Measurements from ENCODE around the gene NOTCH4.

DNA sequence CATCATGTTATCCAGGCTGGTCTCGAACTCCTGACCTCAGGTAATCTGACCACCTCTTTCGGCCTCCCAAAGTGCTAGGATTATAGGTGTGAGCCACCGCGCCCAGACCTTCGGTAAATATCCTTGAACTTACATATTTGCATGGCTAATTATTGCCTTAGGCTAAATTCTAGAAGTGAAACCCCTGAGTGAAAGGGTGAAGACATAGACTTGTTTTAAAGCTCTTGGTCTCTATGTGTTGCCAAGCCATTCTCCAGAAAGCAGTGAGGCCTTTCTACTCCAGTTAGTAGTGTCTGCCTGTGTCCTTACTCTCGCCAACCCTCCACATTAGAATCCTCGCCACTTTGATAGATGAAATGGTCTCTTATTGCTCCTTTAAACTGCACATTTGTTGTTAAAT lies 2.6 kb upstream of the NOTCH4 start:
- TF ChIP-seq CTCF (IDR thresholded peaks at IDR 0.05; ENCODE audit: extremely low read depth in 1 of 2, insufficient read depth in 1 of 2, low read depth in 1 of 2, low read length in 2 of 2), result no peak
- no peak for TF ChIP-seq POLR2A (IDR thresholded peaks at IDR 0.05; ENCODE audit: low read depth, low read length)
- no peak for TF ChIP-seq POLR2AphosphoS5 (IDR thresholded peaks at IDR 0.05; ENCODE audit: insufficient read depth, low read depth, low read length)
- no peak for TF ChIP-seq EZH2 (IDR thresholded peaks at IDR 0.05; ENCODE audit: borderline replicate concordance, low read depth, low read length, severe bottlenecking)
- TF ChIP-seq JUN (IDR thresholded peaks at IDR 0.05; ENCODE audit: borderline replicate concordance, insufficient read depth, insufficient read length, low read depth), result no peak

Measured in endothelial cell of umbilical vein (primary cell).